ENCODE results near the gene ZDHHC13.

The ZDHHC13 gene

GRCh38 chr11:19116971-19117759 is at the start of gene ZDHHC13:
Gene ZDHHC13, plus strand, starts transcription at chr11:19117168. Its CDS starts 82 bp downstream, at chr11:19117250.
- DNase-seq (ENCODE audit: low read depth) = peak; percentile 54

GRCh38 chr11:19071255-19071654 is 45.7 kb upstream of the ZDHHC13 start:
- DNase-seq (ENCODE audit: low read depth) = no peak

- DNase-seq (ENCODE audit: low read depth) = no peak
These were observed 44.5 kb upstream of the ZDHHC13 start for GRCh38 chr11:19072464-19072863.

GRCh38 chr11:19073454-19074415 is 43.2 kb upstream of the ZDHHC13 start:
- DNase-seq (ENCODE audit: low read depth) = no peak

GRCh38 chr11:19075636-19076035 is 41.3 kb upstream of the ZDHHC13 start:
- DNase-seq (ENCODE audit: low read depth) = no peak

- DNase-seq (ENCODE audit: low read depth) = no peak
These were observed 40.0 kb upstream of the ZDHHC13 start for GRCh38 chr11:19076744-19077589.

GRCh38 chr11:19077965-19078364 is 39.0 kb upstream of the ZDHHC13 start:
- DNase-seq (ENCODE audit: low read depth) = no peak

- DNase-seq (ENCODE audit: low read depth) = peak; percentile 97
These were observed 37.1 kb upstream of the ZDHHC13 start for GRCh38 chr11:19079643-19080440.

GRCh38 chr11:19080579-19080993 is 36.4 kb upstream of the ZDHHC13 start:
- no peak for DNase-seq (ENCODE audit: low read depth)

GRCh38 chr11:19083166-19083565 is 33.8 kb upstream of the ZDHHC13 start:
- DNase-seq (ENCODE audit: low read depth) = no peak

- DNase-seq (ENCODE audit: low read depth) = no peak
These were observed 32.2 kb upstream of the ZDHHC13 start for GRCh38 chr11:19084661-19085315.

GRCh38 chr11:19087658-19088057 is 29.3 kb upstream of the ZDHHC13 start:
- DNase-seq (ENCODE audit: low read depth) = peak; percentile 70

- no peak for DNase-seq (ENCODE audit: low read depth)
These were observed 28.2 kb upstream of the ZDHHC13 start for GRCh38 chr11:19088791-19089190.

- DNase-seq (ENCODE audit: low read depth) = no peak
These were observed 27.5 kb upstream of the ZDHHC13 start for GRCh38 chr11:19089421-19089820.

GRCh38 chr11:19091366-19091765 is 25.6 kb upstream of the ZDHHC13 start:
- DNase-seq (ENCODE audit: low read depth) = no peak

- no peak for DNase-seq (ENCODE audit: low read depth)
These were observed 24.6 kb upstream of the ZDHHC13 start for GRCh38 chr11:19092342-19092741.

GRCh38 chr11:19092850-19093249 is 24.1 kb upstream of the ZDHHC13 start:
- DNase-seq (ENCODE audit: low read depth) = no peak

- DNase-seq (ENCODE audit: low read depth) = no peak
These were observed 23.0 kb upstream of the ZDHHC13 start for GRCh38 chr11:19093976-19094375.

GRCh38 chr11:19094859-19095258 is 22.1 kb upstream of the ZDHHC13 start:
- DNase-seq (ENCODE audit: low read depth) = no peak

GRCh38 chr11:19099093-19099492 is 17.9 kb upstream of the ZDHHC13 start:
- DNase-seq (ENCODE audit: low read depth) = no peak

GRCh38 chr11:19100885-19101284 is 16.1 kb upstream of the ZDHHC13 start:
- no peak for DNase-seq (ENCODE audit: low read depth)
